Parathyroid adenoma (tissue), 2 donors: ENCODE measurements around the gene RAPGEF4.
A peak's percentile ranks its signal among the peaks of the same experiment; 100 is the strongest.

Experiments used
- H2AFZ ChIP-seq: fragments of 300-600 bp; sonication (generic); one replicate; pipeline ENCODE4 v1.7.0; 2017; ENCODE audit warnings: antibody characterized with exemption, mild to moderate bottlenecking
- H3K27ac ChIP-seq: fragments of 300-600 bp; sonication (generic); one replicate; pipeline ENCODE4 v1.7.0; 2017
- H3K27me3 ChIP-seq: fragments of 300-600 bp; sonication (generic); one replicate; pipeline ENCODE4 v1.7.0; 2017; ENCODE audit warnings: low read length; ENCODE audit not compliant: control insufficient read depth, insufficient read depth
- H3K36me3 ChIP-seq: fragments of 300-600 bp; sonication (generic); one replicate; pipeline ENCODE4 v1.7.0; 2017; ENCODE audit warnings: low read length; ENCODE audit not compliant: control insufficient read depth, insufficient read depth
- H3K4me1 ChIP-seq: fragments of 300-600 bp; sonication (generic); one replicate; pipeline ENCODE4 v1.7.0; 2017; ENCODE audit warnings: control low read depth
- H3K4me2 ChIP-seq: fragments of 300-600 bp; sonication (generic); one replicate; pipeline ENCODE4 v1.7.0; 2017; ENCODE audit warnings: low read length
- H3K4me3 ChIP-seq: fragments of 300-600 bp; sonication (generic); one replicate; pipeline ENCODE4 v1.7.0; 2017; ENCODE audit warnings: low read depth, low read length
- H3K79me2 ChIP-seq: fragments of 300-600 bp; sonication (generic); one replicate; pipeline ENCODE4 v1.7.0; 2017; ENCODE audit warnings: control low read depth
- H3K9ac ChIP-seq: fragments of 300-600 bp; sonication (generic); one replicate; pipeline ENCODE4 v1.7.0; 2017; ENCODE audit warnings: mild to moderate bottlenecking
- H3K9me3 ChIP-seq: fragments of 300-600 bp; sonication (generic); one replicate; pipeline ENCODE4 v1.7.0; 2017; ENCODE audit warnings: low read length; ENCODE audit not compliant: control insufficient read depth
- TF ChIP-seq, protein P1 (sequence below): fragments of 300-600 bp; sonication (generic); IDR thresholded peaks from one replicate; pipeline ENCODE4 v1.7.0; 2017; ENCODE audit warnings: antibody characterized with exemption, mild to moderate bottlenecking
- donor health status: primary hyperparathyroidism.

Gene RAPGEF4

GRCh38 chr2:173056705-173057364 lies 321.2 kb downstream of the RAPGEF4 start:
- no peaks in the 10 kb centered on the region for H3K9me3 ChIP-seq
- H3K27ac ChIP-seq: no peak overlapping the region
- H3K79me2 ChIP-seq: no peaks in the 10 kb centered on the region
- no peak overlapping the region for H3K9ac ChIP-seq
- H3K4me3 ChIP-seq: no peak overlapping the region
- H3K27me3 ChIP-seq: no peaks in the 10 kb centered on the region
- no peaks in the 10 kb centered on the region for H3K4me1 ChIP-seq
- H3K4me2 ChIP-seq: no peak overlapping the region
- TF ChIP-seq, protein P1, sequence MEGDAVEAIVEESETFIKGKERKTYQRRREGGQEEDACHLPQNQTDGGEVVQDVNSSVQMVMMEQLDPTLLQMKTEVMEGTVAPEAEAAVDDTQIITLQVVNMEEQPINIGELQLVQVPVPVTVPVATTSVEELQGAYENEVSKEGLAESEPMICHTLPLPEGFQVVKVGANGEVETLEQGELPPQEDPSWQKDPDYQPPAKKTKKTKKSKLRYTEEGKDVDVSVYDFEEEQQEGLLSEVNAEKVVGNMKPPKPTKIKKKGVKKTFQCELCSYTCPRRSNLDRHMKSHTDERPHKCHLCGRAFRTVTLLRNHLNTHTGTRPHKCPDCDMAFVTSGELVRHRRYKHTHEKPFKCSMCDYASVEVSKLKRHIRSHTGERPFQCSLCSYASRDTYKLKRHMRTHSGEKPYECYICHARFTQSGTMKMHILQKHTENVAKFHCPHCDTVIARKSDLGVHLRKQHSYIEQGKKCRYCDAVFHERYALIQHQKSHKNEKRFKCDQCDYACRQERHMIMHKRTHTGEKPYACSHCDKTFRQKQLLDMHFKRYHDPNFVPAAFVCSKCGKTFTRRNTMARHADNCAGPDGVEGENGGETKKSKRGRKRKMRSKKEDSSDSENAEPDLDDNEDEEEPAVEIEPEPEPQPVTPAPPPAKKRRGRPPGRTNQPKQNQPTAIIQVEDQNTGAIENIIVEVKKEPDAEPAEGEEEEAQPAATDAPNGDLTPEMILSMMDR: no peak
- no peak overlapping the region for H2AFZ ChIP-seq
- no peaks in the 10 kb centered on the region for H3K36me3 ChIP-seq

- Histone ChIP-seq H3K4me1 (no peaks in the 10 kb centered on the region), H3K79me2 (no peaks in the 10 kb centered on the region), H3K9ac (no peak overlapping the region), H2AFZ (no peak overlapping the region), H3K27me3 (no peaks in the 10 kb centered on the region), H3K36me3 (no peaks in the 10 kb centered on the region), H3K9me3 (no peaks in the 10 kb centered on the region), H3K4me2 (no peak overlapping the region), H3K4me3 (no peak overlapping the region), H3K27ac (no peak overlapping the region)
- TF ChIP-seq, protein P1: no peak
Observed at GRCh38 chr2:173058097-173058496, 322.5 kb downstream of the RAPGEF4 start.

DNA sequence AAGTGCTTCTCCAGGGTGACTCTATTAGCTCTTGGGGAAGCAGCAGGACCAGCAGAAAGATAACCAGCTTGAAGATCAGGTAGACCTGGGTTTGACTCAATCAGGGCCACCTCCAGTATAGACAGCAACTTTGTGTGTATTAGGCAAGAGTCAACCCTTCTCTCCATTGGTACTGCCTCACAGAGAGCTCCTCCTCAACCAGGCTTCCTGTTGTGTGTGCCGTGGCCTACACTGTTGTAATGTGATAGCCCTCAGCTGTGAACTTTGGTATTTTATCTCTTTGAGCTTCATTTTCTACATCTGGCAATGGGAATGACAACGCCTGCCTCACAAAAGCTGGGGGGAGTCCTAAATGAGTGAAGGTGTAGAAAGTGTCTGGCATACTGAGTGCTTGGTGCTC lies 323.0 kb downstream of the RAPGEF4 start:
- Histone ChIP-seq H3K4me1 (no peaks in the 10 kb centered on the region), H3K27ac (no peak overlapping the region), H3K9me3 (no peaks in the 10 kb centered on the region), H3K27me3 (no peaks in the 10 kb centered on the region), H3K36me3 (no peaks in the 10 kb centered on the region), H3K9ac (no peak overlapping the region), H3K4me3 (no peak overlapping the region), H3K4me2 (no peak overlapping the region), H3K79me2 (no peaks in the 10 kb centered on the region), H2AFZ (peak overlapping the region; percentile 1)
- TF ChIP-seq, protein P1: no peak

DNA sequence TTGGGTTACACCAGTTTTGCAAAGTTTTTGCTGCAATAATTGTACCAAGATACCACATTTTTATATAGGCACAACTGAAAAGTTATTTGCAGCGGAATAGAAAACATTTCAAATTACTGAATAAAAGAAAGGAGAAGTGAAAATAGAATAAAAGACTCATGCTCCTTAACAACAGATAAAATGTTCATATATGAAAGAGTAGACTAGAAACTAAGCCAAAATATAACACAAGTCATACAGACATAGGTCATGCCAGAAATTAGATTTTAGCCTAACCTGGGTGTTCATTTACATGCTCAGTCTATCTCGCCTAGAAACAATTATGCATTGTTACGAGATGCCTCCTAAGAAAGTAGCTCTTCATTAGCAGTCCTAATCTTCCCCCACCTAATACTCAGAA lies 323.6 kb downstream of the RAPGEF4 start:
- no peak overlapping the region for H3K4me2 ChIP-seq
- no peak overlapping the region for H3K27ac ChIP-seq
- H3K4me1 ChIP-seq: no peaks in the 10 kb centered on the region
- TF ChIP-seq, protein P1: no peak
- H3K79me2 ChIP-seq: no peaks in the 10 kb centered on the region
- H3K36me3 ChIP-seq: no peaks in the 10 kb centered on the region
- H3K27me3 ChIP-seq: no peaks in the 10 kb centered on the region
- H2AFZ ChIP-seq: no peak overlapping the region
- H3K9ac ChIP-seq: no peak overlapping the region
- H3K9me3 ChIP-seq: no peaks in the 10 kb centered on the region
- H3K4me3 ChIP-seq: no peak overlapping the region

DNA sequence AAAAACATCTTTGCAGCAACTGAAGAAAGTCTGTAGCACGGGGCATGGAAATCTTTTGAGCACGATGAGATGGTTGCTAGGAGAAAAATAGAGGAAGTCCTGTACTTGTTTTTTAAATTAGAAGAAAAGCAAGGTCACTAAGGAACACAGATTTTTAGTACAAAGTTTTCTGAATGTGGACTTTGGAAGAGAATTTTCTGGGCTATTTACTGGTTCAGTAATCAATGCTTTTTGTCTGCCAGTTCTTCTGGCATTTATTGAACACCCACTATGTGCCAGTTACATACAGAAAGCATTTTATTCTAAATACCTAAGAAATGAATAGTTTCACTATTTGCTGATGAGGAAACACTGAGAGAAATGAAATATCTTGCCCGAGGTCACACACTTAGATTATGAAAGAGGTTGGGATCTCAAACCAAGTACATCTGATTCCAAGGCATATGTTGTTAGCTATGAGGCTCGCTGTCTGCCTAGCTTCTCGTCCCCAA lies 324.4 kb downstream of the RAPGEF4 start:
- H3K9ac ChIP-seq: no peak overlapping the region
- no peaks in the 10 kb centered on the region for H3K4me1 ChIP-seq
- H3K36me3 ChIP-seq: no peaks in the 10 kb centered on the region
- TF ChIP-seq, protein P1: no peak
- H3K9me3 ChIP-seq: no peaks in the 10 kb centered on the region
- H3K27ac ChIP-seq: no peak overlapping the region
- no peak overlapping the region for H3K4me3 ChIP-seq
- no peak overlapping the region for H3K4me2 ChIP-seq
- no peaks in the 10 kb centered on the region for H3K79me2 ChIP-seq
- no peaks in the 10 kb centered on the region for H3K27me3 ChIP-seq
- H2AFZ ChIP-seq: no peak overlapping the region
